HG03108 (cell line): ENCODE measurements around the gene DHRS2.
"Not testable (repeated sequence)": the region's sequence is repeated elsewhere in the genome, so short reads cannot be mapped to it uniquely, and the experiment has no call there.

ENCODE experiments used
- ATAC-seq: cut with Tn5 transposase; IDR thresholded peaks from one replicate; pipeline ENCODE4 v1.9.1; 2021; ENCODE audit warnings: moderate library complexity; ENCODE audit not compliant: unreplicated experiment

The DHRS2 gene

GRCh38 chr14:23689709-23690514, 53.7 kb downstream of the DHRS2 start:
- ATAC-seq, result not testable (repeated sequence)

- no peak for ATAC-seq
Observed at GRCh38 chr14:23692416-23692815, 56.3 kb downstream of the DHRS2 start.

GRCh38 chr14:23693252-23693775, 57.1 kb downstream of the DHRS2 start:
- ATAC-seq, result no peak

GRCh38 chr14:23694085-23694948, 58.2 kb downstream of the DHRS2 start:
- ATAC-seq, result no peak
